GM21786 (cell line): ENCODE data around the gene ENTHD1.
"Not testable (repeated sequence)": the region's sequence is repeated elsewhere in the genome, so short reads cannot be mapped to it uniquely, and the experiment has no call there.

Experiments
- ATAC-seq: cut with Tn5 transposase; IDR thresholded peaks from one replicate; pipeline ENCODE4 v1.9.1; 2021; ENCODE audit not compliant: unreplicated experiment

The ENTHD1 gene

DNA sequence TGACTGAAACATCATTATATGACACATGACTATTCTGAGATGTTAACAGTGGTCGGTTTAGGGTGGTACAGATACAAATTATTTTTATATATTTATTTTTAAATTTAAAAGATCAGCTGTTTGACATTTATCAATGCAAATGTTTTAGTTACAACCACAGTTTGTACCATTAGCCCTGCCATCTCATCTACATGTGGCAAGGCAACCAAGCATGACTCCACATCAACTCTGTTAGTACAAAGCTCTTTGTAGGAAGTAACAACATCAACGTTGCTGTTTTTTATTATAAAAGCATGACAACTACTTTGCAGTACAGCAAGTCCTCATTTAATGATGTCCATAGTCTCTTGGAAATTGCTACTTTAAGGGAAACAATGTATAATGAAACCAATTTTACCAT is 40.8 kb downstream of the ENTHD1 start:
- no peak for ATAC-seq

DNA sequence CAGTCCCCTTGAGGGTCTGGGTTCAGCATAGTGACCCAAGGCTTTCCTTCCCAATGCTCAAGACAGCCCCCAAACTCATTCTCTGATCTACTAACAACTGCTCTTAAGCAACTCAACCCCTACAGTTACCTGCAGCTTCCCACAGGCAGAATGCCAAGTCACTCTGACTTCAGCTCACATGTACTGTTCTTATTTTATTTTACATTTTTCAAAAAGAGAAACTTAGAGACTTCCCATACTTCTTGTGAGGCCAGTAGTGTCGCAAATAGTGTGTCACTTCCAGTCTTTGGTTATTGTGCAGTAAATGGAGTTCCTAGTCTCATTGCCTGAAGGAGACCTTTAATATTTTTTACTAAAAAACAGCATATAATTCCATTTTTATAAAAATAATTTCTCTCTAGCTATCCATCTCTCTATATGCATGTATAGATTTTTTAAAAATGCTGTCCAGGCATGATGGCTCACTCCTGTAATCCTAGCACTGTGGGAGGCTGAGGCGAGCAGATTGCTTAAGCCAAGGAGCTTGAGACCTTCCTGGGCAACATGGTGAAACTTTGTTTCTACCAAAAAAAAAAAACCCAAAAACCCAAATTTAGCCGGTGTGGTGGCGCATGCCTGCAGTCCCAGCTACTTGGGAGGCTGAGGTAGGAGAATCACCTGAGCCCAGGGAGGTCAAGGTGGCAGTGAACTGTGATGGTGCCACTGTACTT is 41.8 kb downstream of the ENTHD1 start:
- ATAC-seq = no peak

DNA sequence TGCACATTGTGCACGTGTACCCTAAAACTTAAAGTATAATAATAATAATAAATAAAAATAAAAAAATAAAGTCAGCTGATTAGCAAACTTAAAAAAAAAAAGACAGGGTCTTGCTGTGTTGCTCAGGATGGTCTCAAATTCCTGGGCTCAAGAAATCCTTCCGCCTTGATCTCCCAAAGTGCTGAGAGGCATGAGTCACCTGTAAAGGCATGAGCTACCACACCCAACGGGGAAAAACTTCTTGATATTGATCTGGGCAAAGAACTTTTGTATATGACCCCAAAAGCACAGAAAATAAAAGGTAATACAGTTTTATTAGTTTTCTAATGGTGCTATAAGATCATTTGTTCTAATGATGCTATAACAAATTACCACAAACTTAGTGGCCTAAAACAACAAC is 46.1 kb downstream of the ENTHD1 start:
- no peak for ATAC-seq

DNA sequence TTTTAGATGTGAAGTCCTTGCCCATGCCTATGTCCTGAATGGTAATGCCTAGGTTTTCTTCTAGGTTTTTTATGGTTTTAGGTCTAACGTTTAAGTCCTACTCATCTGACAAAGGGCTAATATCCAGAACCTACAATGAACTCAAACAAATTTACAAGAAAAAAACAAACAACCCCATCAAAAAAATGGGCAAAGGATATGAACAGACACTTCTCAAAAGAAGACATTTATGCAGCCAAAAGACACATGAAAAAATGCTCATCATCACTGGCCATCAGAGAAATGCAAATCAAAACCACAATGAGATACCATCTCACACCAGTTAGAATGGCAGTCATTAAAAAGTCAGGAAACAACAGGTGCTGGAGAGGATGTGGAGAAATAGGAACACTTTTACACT is 47.0 kb downstream of the ENTHD1 start:
- not testable (repeated sequence) for ATAC-seq

DNA sequence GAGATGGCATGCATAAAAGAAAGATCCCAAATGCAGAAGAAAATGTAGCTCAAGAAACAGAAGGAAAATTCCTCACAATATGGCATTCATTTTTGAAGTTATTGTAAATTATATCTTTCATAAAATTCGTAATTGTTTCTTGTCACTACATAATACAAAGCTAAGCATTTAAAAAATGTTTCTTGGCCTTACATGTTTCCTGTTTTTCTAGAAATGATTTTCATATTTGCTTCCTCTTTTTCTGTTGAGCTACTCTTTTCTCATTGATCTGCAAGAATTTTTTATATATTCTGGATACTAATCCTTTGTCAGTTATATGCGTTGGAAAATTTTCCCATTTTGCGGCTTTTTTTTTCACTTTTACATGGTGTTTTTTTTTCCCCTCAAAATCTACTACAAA is 48.0 kb downstream of the ENTHD1 start:
- ATAC-seq = no peak

DNA sequence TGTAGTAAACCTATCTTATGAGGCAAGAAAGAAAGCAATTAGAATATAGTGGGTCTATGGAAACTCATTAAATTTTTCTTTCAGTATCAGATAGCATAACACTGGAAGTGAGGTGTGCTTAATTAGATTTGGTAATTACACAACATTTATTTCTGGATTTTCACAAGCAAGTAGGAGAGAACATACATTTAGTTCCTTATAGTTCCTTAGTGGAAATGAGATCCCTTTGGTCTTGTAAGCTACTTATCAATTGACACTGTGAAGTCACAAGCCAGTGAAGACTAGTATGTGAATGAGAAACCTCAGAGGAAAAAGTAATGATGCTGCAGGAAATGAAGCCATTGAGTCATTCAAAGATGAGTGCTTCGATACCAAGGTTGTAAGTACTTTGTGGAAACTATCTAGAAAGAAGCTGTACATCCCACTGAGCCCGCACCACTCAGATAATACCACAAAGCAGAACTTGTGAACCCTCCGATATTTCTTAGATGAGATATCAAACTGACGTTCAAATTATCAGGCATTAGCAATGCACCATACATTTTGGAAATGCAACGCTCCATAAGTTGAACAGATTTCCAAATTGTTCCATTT is 53.5 kb downstream of the ENTHD1 start:
- no peak for ATAC-seq

DNA sequence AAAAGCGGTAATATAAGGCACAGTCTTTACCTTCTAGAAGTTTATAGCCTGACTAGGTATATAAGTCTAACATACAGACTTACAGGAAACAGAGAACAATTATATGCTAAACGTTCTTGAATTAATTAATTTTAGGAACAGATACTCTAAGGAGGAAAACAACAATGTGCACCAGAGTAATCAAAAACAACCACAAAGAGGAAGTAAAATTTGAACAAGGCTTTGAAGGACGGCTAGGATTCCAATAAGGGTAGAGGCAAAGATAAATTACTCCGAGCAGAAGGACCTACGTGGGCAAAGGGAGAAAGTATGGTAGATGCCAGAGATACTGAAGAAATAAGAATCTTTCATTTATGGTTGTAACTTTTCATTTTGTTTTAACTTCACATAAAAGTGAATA is 54.4 kb downstream of the ENTHD1 start:
- no peak for ATAC-seq

DNA sequence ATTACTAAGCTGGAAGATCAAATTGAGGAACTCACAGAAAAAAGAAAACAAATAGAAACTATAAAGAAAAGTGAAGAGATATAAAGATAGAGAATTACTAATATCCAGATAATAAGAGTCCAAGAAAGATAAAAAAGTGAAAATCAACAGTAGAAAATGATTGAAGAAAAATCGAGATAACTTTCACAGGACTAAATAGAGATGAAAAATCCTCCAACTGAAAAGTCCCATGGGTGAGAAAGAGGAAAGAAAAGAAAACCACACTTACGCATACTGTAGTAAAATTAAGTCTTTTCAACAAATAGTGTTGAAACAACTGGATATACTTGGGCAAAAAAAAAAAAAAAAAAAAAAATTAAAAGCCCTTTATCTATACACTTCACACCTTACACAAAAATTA is 60.0 kb downstream of the ENTHD1 start:
- no peak for ATAC-seq

DNA sequence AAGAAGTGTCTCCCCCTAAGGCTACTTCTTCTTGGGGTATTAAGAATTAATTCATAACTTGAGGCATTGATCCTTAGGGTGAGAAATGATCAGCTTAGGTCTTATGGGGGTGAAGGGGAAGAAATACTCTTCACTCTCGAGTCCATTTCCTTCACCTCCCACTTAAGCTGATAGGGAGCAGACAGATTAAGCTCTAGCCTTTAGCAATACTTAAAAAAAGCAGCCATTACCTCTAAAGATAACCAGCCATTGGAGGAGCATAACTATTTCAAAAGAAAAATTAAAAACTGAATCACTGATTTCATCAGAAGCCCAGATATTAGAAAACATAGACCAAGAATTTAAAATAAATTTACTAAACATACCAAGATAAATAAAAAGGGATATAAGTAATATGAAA is 60.5 kb downstream of the ENTHD1 start:
- ATAC-seq = no peak

DNA sequence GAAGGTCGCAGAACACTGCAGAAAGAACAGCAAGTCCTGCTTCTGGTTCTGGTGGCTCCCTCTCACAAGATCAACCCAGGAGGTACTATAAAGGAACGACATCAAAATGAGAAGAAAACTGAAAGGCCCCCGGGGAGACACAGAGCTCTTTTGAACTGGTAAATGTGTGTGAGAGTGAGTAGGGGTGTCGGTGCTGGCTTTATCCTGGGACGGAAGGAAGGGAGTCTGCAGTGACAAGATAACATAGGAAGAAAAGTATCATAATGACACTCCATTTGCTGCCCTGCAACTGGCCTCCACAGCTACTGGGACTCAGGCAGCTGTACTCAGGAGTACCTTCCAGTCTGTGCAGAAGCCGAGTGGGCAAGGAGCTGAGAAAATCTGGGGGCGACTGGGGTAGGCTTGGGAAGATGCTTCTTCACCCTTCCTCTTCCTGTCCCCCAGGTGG is 60.9 kb downstream of the ENTHD1 start:
- no peak for ATAC-seq

DNA sequence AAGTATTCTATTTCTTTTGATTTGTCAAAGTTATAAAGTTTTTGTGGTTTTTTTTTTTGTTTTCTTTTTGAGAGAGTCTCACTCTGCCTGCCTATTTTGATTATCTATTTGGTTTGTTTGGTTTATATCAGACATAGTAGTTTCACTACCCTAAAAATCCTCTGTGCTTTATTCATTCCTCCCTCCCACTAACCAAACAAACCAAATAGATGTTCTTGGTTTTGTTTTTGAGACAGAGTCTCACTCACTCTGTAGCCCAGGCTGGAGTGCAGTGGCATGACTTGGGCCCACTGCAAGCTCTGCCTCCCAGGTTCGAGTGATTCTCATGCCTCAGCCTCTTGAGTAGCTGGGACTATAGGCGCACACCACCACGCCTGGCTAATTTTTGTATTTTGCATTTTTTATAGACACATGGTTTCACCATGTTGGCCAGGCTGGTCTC is 67.9 kb downstream of the ENTHD1 start:
- ATAC-seq = no peak

DNA sequence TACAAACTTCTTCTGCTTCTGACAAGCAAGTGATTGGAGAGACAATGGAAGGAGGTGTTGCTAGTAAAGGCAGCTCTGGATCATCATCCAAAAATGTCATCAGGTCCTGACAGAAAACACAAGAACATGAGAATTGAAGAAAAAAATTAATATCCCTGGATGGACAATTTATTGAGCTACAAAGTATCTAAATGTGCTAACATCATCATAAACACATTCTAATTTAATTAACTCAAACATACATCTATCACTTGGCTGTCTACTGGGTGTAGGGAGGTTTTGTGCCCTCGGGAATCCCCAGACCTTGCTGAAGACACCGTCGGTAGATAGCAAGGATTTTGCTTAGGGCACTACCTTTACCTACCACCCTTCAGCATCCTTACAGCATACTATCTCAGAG is 72.6 kb downstream of the ENTHD1 start:
- ATAC-seq = no peak

DNA sequence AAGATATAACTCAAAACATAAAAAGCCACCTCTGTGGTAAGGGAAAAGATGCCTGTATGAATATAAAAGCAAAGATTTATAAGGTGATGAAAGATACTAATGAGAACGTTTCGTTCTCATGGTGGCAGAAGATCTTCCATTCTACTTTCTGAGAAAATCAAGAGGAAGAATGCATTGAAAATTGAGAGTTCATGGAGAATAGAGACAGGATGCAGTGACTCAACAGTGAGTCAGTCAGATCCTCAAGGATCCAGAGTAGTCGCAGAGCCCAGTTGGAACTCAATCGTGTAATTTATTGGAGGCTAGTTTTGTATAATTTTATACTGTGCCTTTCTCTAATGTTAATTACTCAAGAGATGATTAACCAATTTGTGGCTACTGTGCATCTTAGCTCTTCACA is 73.3 kb downstream of the ENTHD1 start:
- no peak for ATAC-seq

DNA sequence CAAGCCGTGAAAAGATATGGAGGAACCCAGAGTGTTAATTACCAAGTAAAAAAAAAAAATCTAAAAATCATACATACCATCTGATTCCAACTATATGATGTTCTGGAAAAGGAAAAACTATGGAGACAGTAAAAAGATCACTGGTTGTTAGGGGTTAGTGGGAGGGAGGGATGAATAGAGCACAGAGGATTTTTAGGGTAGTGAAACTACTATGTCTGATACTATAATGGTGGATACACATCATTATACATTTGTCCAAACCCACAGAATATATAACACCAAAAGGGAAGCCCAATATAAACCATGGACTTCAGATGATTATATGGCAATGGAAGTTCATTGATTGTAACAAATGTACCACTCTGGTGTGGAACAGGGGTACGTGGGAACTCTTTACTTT is 74.1 kb downstream of the ENTHD1 start:
- no peak for ATAC-seq

DNA sequence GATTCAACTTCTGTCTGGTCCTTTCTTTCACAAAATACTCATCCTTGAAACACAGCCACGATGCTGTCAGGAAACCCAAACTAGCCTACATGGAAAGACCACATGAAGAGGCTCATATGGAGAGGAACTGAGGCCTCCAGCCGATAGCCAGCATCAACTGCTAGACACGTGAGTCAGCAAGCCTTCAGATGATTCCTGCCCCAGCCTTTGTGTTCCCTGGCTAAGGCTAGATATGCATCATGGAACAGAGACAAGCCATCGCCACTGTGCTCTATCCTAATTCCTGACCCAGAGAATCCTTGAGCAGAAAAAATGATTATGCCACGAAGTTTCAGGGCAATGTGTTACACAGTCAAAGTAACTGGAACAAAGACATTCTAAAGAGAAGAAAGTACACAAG is 75.5 kb downstream of the ENTHD1 start:
- no peak for ATAC-seq

DNA sequence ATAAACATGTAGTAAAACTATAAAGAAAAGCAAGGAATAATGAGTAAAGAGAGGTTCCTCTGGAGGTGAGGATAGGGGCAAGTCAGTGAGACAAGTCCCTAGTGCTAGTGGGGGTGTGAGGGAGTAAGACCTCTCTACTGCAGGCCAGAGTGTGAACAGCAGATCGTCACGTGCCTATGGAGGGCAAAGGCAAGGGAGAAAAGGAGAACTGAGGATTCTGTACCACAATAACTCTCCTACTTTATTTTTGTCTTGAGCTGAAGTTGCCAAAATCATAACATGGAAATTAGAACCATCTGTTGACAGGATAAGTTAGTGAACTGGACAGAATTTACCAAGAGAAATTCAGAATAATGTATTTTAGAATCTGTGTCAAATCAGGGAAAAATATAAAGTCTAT is 77.6 kb downstream of the ENTHD1 start:
- ATAC-seq = no peak

DNA sequence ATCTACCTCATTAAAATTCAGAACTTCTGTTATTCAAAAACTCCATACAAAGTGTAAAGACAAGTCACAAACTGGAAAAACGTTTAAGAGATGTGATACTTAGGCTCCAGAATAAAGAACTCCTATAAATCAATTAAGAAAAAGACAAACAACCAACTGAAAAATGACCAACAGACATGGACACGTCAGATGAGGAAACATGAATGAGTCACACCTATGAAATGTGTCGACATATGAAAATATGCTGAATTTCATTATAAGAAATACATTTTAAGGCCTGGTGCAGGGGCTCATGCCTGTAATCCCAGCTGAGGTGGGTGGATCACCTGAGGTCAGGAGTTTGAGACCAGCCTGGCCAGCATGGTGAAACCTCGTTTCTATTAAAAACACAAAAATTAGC is 78.7 kb downstream of the ENTHD1 start:
- ATAC-seq = no peak

DNA sequence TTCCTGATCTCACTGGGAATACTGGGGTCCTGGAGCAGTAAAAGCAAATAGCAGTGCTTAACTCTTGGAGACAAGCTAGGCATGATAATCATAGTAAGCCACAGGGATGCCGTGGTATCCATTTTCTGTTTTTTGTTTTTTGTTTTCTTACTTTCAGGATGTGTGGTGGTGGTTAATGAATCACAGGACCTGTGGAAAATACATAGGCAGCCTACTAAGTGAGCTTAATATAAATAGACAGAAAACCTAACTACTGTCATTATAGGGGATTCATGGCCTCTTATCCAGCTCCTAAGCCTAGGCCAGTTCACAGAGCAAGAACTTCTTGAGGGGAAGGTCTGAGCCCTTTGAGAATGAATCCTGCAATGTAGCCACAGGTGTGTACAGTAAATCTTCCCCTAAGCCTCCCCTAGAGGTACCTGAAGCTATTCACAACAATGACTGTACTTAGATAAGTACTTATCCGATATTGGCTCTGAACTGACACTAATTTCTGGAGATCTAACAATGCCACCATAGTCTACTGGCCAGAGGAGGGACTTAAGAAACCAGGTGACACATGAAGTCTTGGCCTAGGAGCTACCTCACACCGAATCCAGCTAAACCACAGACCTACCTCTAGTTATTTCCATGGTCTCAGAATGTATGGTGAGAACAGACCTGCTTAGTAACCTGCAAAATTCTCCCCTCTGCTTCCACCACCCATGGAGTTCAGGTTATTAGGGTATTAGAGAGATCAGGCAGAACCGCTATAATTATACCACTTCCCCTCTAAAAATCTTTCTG is 83.6 kb downstream of the ENTHD1 start:
- ATAC-seq = no peak

DNA sequence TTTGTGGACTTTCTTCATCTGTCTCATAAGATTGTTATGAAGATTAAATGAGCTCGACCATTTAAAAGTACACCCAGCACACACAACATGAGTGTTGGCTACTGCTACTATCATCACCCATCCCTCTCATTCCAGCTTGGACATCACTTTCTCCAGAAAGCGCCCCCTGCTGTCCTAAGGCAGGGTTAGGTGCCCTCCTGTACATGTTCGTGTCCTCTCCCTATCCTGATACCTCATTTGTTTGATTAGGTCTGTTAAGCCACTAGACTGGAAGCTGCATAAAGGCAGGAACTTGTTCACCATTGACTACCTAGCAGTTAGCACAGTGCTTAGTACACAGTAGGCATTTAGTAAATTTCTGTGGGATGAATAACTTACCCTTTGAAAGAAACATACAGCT is 85.5 kb downstream of the ENTHD1 start:
- no peak for ATAC-seq

DNA sequence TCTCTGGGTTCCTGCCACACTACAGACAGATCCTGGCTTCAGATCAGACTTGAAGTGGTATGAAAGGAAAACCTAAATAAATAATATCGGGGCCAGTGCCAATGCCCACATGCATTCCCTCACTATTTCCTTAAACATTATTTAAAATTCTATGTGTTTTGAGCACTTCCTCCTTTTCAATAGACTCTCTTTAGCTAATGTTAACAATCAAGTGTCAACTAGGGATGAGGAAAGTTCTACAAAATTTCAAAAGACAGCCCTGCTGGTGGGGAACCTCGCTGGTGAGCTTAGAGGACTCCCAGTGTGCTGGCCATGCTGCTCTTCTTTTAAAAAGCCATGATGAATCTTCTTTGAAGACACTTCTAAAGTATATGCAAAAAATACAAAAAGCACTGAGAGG is 87.5 kb downstream of the ENTHD1 start:
- ATAC-seq = no peak

DNA sequence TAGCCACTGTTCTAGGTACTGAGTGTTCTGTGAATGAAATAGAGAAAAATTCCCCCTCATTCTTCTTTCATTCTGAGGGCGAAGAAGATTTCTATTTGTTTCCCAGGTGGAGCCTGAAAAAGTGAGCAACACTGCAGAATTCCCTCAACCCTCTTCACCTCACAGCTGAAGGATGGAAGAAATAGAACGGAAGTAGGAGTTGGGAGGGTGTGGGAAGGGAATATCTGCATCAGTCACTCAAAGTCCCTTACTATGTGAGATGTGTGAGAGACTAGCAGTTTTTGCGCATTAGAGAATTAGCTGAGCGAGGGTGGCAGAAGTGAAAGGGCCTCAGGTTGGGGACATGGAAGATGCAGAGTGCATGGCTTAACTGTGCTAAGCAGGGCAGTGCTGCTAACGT is 88.4 kb downstream of the ENTHD1 start:
- no peak for ATAC-seq

DNA sequence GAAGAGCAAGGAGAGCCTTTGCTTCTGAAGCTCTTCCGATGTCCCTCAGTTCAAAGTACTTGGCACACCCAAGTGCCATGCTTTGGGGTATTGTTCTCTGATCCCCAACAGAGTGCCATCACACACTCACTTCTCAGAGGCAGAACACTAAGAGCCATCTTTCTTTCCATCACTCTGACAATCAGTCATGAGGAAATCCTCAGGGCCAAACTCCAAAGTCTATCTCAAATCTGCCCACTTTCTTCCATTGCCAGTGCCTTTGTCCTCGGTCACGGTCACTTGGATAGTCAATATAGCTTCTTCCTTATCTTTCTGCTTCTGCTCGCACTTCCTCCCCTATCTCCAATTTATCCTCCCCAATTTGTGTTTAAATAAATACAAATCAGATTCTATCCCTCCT is 90.9 kb downstream of the ENTHD1 start:
- ATAC-seq = no peak
